HG03558 (cell line): ENCODE data around the gene MLX.
A peak's percentile ranks its signal among the peaks of the same experiment; 100 is the strongest.

Source experiments
- ATAC-seq: cut with Tn5 transposase; IDR thresholded peaks from one replicate; pipeline ENCODE4 v1.9.1; 2021; ENCODE audit warnings: moderate number of reproducible peaks; ENCODE audit not compliant: unreplicated experiment; ENCODE audit errors: extremely low read depth

The MLX gene

DNA sequence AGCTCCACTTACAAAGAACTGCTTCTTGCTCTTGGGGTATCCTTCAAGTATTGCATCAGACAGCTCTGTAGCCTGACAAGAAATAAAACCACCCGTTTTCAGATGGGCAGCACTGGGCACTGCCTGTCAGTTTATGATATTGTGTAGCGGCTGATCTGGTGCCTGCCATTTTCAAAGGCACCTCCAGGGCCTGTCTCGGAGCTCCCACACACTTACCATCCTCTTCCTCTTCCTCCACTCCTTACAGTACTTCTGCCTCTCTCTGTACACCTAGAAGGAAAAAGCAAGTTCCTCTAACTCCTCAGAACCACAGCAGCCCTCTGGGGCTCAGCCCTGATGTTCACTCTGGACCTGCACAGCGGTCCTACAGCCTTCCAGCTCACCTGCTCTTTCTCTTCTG is 6.2 kb downstream of the MLX start:
- ATAC-seq = no peak

DNA sequence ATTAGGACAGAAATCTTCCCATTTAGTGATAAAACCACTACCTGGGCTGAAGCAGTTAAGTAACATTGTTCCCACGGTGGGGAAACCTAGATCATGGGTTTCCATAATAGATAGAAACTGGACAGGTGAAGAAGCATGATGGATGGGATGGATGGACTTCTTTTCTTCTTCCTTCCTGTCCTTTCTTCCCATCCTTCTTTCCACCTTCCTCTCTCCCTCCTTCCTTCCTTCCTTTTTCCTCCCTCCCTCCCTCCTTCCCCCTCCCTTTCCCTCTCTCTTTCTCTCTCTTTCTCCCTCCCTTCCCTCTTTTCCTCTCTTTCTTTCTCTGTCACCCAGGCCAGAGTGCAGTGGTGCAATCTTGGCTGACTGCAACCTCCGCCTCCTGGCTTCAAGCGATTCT is 7.6 kb downstream of the MLX start:
- ATAC-seq = no peak

DNA sequence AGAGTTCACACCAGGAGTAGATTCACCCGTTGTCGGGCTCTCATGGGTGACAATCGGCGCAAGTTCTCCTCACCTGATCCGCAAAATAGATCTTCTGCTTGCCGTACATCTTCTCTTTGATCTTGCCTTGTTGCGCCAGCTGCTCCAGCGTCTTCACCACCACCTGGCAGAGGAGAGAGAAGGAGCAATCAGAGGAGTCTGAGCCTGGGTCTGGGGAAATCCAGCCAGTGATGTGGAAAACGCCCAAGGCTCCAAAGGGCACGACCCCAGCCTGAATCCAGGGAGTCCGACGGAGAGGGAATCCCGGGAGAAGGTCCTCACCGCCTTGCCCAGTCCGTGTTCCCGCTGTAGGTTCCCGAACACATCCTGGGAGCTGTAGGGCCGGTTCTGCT is 10.2 kb downstream of the MLX start:
- ATAC-seq = no peak

DNA sequence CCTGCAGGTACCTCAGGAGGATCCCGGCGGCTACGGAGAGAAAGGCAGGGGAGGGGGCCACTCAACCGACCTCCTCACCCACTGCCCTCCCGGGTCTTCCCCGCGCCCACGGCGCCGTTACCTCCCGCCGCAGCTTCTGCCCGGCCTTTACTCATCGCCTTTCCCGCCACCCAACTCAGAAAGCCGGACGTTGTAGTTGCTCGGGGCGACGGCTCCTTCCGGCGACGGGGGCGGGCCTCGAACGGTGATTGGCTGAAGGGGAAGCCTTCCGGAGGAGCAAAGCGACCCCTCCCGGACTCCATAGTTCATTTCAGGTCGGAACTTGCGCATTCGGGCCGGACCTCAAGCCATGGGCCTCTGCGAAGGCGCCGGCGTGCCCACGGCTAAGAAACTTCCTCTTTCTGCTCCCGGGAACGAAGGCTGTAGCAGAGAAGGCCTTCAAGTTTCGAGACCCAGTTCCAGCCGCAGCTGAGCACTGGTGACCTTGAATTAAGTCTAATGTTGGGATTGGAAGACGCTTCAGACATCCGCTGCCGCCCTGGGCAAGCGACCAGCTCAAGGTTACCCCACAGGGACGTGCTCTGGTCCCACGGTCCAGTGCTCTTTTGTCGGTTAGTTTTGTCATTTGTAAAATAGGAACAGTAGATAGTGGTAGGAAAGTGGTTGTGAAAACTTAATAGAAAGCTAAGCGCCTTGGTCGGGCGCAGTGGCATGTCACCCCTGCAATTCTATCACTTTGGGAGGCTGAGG is 10.8 kb downstream of the MLX start, which contains the start of gene PSMC3IP:
Gene PSMC3IP, minus strand, starts transcription at position 198 of the 750 bp plus-strand sequence. Its CDS starts 43 bp downstream, at position 155.
- ATAC-seq = no peak

DNA sequence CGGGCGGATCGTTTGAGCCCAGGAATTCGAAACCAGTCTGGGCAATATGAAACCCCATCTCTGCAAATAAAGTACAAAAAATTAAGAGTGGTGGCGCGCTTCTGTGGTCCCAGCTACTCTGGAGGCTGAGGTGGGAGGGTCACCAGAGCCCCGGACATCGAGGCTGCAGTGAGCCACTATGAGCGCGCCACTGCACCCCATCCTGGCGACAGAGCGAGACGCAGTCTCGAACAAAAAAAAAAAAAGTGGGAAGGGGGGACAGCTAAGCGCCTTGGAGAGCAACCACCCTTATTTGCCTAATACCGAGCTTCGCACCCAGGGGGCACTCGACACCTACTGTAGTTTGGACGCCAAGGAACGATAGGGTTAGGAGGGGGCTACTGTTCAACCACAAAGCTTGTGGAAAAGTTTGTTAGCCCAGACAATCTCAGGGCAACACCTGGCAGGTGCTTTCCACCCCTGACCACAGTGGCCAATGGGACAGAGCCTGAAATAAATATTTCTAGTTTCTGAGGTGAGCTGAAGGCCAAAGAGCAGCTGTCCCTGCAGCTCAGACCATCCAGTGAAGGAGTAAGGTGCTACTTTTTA is 11.5 kb downstream of the MLX start:
- no peak for ATAC-seq

DNA sequence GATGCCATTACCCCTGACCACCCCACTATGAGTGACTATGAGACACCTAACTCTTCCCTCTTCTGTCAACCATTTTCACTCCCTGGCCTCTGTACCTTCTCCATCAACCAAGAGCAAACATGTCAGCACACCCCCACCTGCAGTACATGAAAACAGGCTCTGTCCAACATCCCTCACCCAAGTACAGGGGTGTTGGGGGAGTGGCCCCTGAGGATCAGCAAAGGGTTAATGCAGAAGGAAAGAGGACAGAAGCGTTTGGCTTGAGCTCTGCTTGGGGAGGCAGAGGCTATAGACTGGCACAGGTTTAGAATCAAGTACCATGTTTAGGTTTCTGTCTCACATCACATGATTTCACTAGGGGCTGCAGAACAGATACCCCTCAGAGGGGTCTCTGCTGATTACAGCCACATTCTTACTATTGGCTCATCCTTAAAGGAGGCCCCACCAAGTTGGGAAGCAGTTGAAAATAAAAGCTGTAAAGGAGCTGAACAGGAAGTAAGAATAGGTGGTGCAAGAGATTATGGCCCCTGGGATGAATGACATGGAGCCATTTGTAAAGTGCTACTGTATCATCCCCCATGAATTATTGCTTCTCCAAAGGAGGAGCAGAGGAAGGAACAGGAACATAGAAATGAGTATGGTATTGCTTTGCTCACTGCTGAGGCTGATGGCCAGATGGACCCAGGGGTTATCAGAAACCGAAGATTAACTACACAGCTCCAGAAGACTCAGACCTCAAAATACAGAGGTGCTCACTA is 13.1 kb downstream of the MLX start:
- no peak for ATAC-seq

GRCh38 chr17:42581744-42582270 is 14.9 kb downstream of the MLX start:
- ATAC-seq = no peak

- no peak for ATAC-seq
These were observed 18.0 kb downstream of the MLX start for GRCh38 chr17:42584880-42585279.

DNA sequence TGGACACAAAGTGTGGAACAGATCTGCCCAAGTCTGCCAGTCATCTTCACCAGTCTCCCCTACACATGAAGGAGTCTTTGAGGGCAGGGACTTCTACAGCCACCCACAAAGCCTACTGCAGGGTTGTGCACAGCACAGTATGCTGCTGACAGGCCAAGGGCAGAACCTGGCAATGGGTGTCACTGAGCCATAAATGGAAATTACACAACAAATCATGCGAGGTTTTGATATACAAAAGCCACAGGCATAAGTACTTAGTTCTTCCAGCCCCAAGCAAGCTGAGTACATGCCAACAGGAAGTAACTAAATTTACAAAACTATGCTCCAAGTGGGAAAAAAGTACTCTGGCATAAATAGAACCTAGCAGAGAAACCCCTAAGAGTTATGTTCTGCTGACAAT is 18.5 kb downstream of the MLX start:
- ATAC-seq = no peak

DNA sequence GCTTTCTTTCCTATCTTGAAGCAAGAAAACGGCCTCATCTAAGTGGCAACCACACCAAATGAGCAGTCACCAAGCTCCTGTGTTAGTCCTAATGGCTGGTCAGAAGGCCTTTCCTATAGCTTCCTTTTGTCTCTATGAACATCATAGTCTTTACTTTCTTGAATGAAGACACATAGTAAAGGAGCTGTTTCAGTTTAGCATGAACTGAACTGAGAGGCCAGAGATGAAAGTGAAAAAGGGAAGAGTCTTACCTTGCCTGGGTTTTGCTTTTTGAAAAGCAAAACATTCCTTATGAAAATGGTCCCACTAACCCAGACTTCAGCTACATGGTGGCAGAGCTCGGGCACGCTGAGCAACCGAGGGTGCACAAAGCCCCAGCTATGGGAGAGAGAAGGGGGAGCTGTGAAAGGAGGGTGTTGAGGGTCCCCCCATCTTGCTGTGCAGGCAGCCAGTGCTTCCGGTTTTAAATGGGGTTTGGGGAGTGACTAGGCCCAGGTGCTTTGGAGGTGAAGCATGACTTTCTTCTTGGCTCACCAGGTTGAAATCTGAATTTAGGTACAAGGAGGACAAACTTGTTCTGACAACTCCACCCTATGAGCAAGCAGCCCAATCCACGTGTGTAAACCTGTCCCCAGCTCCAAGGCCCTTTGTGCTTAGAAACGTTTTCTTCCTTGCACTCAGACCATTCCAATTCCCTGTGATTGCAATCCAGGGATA is 19.8 kb downstream of the MLX start:
- no peak for ATAC-seq

DNA sequence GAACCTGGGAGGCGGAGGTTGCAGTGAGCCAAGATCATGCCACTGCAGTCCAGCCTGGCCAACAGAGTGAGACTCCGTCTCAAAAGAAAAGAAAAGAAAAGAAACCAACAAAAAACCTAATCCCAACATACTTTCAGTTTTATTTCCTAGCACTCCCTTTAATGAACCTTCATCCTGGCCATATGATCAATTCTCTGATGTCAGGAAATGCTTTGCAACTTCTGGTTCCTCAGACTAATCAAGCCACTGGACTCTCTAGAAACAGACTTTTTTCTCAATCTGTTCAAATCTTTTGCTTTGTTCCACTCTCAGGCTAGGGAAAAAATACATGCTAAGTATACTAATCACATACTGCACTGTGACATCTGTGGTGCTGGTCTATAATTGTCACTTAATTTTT is 24.0 kb downstream of the MLX start:
- ATAC-seq = no peak

DNA sequence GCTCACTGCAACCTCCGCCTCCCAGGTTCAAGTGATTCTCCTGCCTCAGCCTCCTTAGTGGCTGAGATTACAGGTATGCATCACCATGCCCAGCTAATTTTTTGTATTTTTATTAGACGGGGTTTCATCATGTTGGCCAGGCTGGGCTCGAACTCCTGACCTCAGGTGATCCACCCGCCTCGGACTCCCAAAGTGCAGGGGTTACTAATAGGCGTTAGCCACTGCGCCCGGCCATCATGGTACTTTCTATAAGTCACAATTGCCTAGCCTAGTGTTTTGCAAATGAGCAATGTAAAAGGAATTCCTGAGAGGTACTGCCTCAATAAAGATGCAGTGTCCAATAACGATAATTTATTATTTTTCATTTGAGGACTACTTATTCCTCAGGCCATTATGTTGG is 24.5 kb downstream of the MLX start:
- ATAC-seq = no peak

GRCh38 chr17:42596386-42596785 is 29.5 kb downstream of the MLX start:
- ATAC-seq = no peak

- ATAC-seq = no peak
These were observed 32.0 kb downstream of the MLX start for GRCh38 chr17:42598905-42599304.

DNA sequence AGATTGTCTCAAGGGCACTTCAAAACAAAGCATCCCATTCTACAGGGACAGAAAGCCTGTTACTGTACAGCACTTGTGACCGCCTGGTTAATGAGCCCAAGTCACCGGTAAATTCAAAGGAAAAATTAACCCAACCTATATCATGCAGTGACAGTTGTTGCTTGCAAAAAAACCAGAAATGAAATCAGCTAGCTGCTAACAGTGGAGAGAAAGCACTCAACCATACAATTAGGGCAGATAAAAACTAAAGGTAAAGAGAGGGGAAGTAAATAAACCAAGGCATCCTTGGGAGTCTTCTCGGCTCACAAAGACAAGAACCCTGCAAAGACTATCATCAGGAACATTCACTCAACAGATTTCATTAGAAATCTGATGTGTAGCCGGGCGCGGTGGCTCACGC is 36.4 kb downstream of the MLX start:
- no peak for ATAC-seq

GRCh38 chr17:42607769-42608168 is 40.9 kb downstream of the MLX start:
- ATAC-seq = no peak

- ATAC-seq = no peak
These were observed 41.6 kb downstream of the MLX start for GRCh38 chr17:42608305-42609181.

GRCh38 chr17:42609182-42609813 is 42.4 kb downstream of the MLX start, which contains the start of the genes RETREG3 and TUBG1:
Gene RETREG3 (minus strand): TSS chr17:42609374. CDS start chr17:42609324, 50 bp downstream.
Gene TUBG1 (plus strand): TSS chr17:42609683. CDS start chr17:42609738, 55 bp downstream.
- ATAC-seq = peak; percentile 76
